Measurements from ENCODE around the gene KIFC1.

- TF ChIP-seq, protein P1, sequence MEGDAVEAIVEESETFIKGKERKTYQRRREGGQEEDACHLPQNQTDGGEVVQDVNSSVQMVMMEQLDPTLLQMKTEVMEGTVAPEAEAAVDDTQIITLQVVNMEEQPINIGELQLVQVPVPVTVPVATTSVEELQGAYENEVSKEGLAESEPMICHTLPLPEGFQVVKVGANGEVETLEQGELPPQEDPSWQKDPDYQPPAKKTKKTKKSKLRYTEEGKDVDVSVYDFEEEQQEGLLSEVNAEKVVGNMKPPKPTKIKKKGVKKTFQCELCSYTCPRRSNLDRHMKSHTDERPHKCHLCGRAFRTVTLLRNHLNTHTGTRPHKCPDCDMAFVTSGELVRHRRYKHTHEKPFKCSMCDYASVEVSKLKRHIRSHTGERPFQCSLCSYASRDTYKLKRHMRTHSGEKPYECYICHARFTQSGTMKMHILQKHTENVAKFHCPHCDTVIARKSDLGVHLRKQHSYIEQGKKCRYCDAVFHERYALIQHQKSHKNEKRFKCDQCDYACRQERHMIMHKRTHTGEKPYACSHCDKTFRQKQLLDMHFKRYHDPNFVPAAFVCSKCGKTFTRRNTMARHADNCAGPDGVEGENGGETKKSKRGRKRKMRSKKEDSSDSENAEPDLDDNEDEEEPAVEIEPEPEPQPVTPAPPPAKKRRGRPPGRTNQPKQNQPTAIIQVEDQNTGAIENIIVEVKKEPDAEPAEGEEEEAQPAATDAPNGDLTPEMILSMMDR (IDR thresholded peaks at IDR 0.05), result no peak
- no peak for TF ChIP-seq POLR2A (IDR thresholded peaks at IDR 0.05)
These were observed 7.0 kb upstream of the KIFC1 start for GRCh38 chr6:33384581-33385020.

All from lower leg skin (tissue), 3 donors.